GM23338 (cell line): Measurements from ENCODE around the gene KLHDC8A. TPM values are rescaled to one million over a fixed set of nuclear protein-coding genes. Genes with fewer than 3 reads are reported as not detected.

Source experiments
- ATAC-seq: fragments of 200-7000 bp; cut with Tn5 transposase; 3 replicates; pipeline ENCODE4 v1.9.1; 2020
- DNase-seq: peaks from one replicate; pipeline ENCODE4 v3.0.0-alpha.2; 2015; ENCODE audit warnings: low spot score
- H2AFZ ChIP-seq: fragments of 200-600 bp; sonication (generic); 2 replicates; pipeline ENCODE4 v1.8.0; 2016; ENCODE audit warnings: antibody characterized with exemption, mild to moderate bottlenecking, moderate library complexity
- H3F3A ChIP-seq: fragments of 200-600 bp; sonication (generic); replicated peaks from 2 replicates; pipeline ENCODE4 v1.8.0; 2017; ENCODE audit warnings: antibody characterized with exemption, mixed run types, low read depth
- H3K27ac ChIP-seq: fragments of 200-600 bp; sonication (generic); 2 replicates; pipeline ENCODE4 v1.6.1; 2016; ENCODE audit warnings: low read depth
- H3K27me3 ChIP-seq: fragments of 200-600 bp; sonication (generic); 2 replicates; pipeline ENCODE4 v1.8.0; 2016; ENCODE audit warnings: mild to moderate bottlenecking, mixed run types, moderate library complexity; ENCODE audit not compliant: insufficient read depth
- H3K36me3 ChIP-seq: fragments of 200-600 bp; sonication (generic); 2 replicates; pipeline ENCODE4 v1.8.0; 2016; ENCODE audit warnings: mild to moderate bottlenecking; ENCODE audit not compliant: insufficient read depth
- H3K4me1 ChIP-seq: fragments of 200-600 bp; sonication (generic); 2 replicates; pipeline ENCODE4 v1.8.0; 2016; ENCODE audit warnings: mild to moderate bottlenecking, moderate library complexity; ENCODE audit not compliant: insufficient read depth
- H3K4me2 ChIP-seq: fragments of 200-600 bp; sonication (generic); 2 replicates; pipeline ENCODE4 v1.7.1; 2017; ENCODE audit warnings: mixed run types
- H3K4me3 ChIP-seq: fragments of 200-600 bp; sonication (generic); 2 replicates; pipeline ENCODE4 v1.6.1; 2016; ENCODE audit warnings: mixed run types
- H3K79me2 ChIP-seq: fragments of 200-600 bp; sonication (generic); replicated peaks from 2 replicates; pipeline ENCODE4 v1.8.0; 2017; ENCODE audit warnings: mild to moderate bottlenecking; ENCODE audit not compliant: insufficient read depth
- H3K9me2 ChIP-seq: fragments of 200-600 bp; sonication (generic); 2 replicates; pipeline ENCODE4 v1.8.0; 2017; ENCODE audit not compliant: insufficient read depth
- H4K20me1 ChIP-seq: fragments of 200-600 bp; sonication (generic); replicated peaks from 2 replicates; pipeline ENCODE4 v1.8.0; 2017; ENCODE audit warnings: mild to moderate bottlenecking; ENCODE audit not compliant: insufficient read depth
- H3K27ac Mint-ChIP-seq: 2 replicates; pipeline ENCODE4 v1.8.0; 2020; ENCODE audit warnings: inconsistent platforms, mild to moderate bottlenecking, moderate library complexity, mixed read lengths
- H3K27me3 Mint-ChIP-seq: 3 replicates; pipeline ENCODE4 v1.8.0; 2022; ENCODE audit warnings: low read depth, mild to moderate bottlenecking, moderate library complexity, mixed read lengths, inconsistent platforms; ENCODE audit not compliant: insufficient read depth, poor library complexity
- H3K36me3 Mint-ChIP-seq: 3 replicates; pipeline ENCODE4 v1.8.0; 2021; ENCODE audit warnings: low read depth, mild to moderate bottlenecking, inconsistent platforms, moderate library complexity, mixed read lengths
- H3K4me1 Mint-ChIP-seq: 3 replicates; pipeline ENCODE4 v1.8.0; 2020; ENCODE audit warnings: mild to moderate bottlenecking, inconsistent platforms, mixed read lengths
- H3K4me3 Mint-ChIP-seq: 3 replicates; pipeline ENCODE4 v1.8.0; 2021; ENCODE audit warnings: moderate library complexity, mild to moderate bottlenecking, inconsistent platforms, mixed read lengths
- H3K9me3 Mint-ChIP-seq: 3 replicates; pipeline ENCODE4 v1.8.0; 2020; ENCODE audit warnings: moderate library complexity, mild to moderate bottlenecking, inconsistent platforms, mixed read lengths
- ETS1 ChIP-seq: IDR thresholded peaks from 2 replicates; pipeline ENCODE4 v1.6.1; 2016; ENCODE audit warnings: antibody characterized with exemption
- JUNB ChIP-seq: IDR thresholded peaks from one replicate; pipeline ENCODE4 v1.6.1; 2016; ENCODE audit warnings: antibody characterized with exemption; ENCODE audit not compliant: unreplicated experiment
- NANOG ChIP-seq: IDR thresholded peaks from 2 replicates; pipeline ENCODE4 v1.6.1; 2016; ENCODE audit warnings: antibody characterized with exemption, borderline replicate concordance
- STAT1 ChIP-seq: IDR thresholded peaks from one replicate; pipeline ENCODE4 v1.6.1; 2016; ENCODE audit warnings: antibody characterized with exemption; ENCODE audit not compliant: unreplicated experiment
- ZNF114 ChIP-seq: fragments of 250-450 bp; sonication (Bioruptor Pico); IDR thresholded peaks from 2 replicates; pipeline ENCODE4 v1.5.0; 2020; ENCODE audit warnings: mild to moderate bottlenecking, moderate library complexity
- ZNF331 ChIP-seq: fragments of 250-450 bp; sonication (Bioruptor Pico); IDR thresholded peaks from 2 replicates; pipeline ENCODE4 v1.5.0; 2020; ENCODE audit warnings: low read depth, mild to moderate bottlenecking, moderate library complexity
- ZNF462 ChIP-seq: fragments of 250-450 bp; sonication (Bioruptor Pico); IDR thresholded peaks from 2 replicates; pipeline ENCODE4 v1.5.0; 2020; ENCODE audit warnings: mild to moderate bottlenecking, moderate library complexity
- polyA plus RNA-seq: library from polyadenylated mRNA; unstranded; fragments of >200 nt; fragmentation: Nextera tagmentation; extraction: Ambion mirVana; gene quantifications from 2 replicates; pipeline ENCODE4 v1.2.1, GENCODE V29; 2016
- total RNA-seq: library from RNA; depleted of rRNA; stranded (reverse); fragments of >200 nt; shearing (Covaris generic); gene quantifications from 2 replicates; pipeline ENCODE4 v1.2.3, GENCODE V29; 2014

KLHDC8A gene
- total and polyA plus RNA-seq, 2 experiments from 2014 or later: 1.7 to 2.8 TPM

GRCh38 chr1:205380882-205381281, 24.2 kb upstream of the KLHDC8A start (continued):
- TF ChIP-seq ZNF462 (CRISPR knock-in tag) (no peak), JUNB (no peak), ZNF331 (no peak), NANOG (no peak)

GRCh38 chr1:205379056-205379455, 22.3 kb upstream of the KLHDC8A start:
- H3K4me2 ChIP-seq: no peak overlapping the region
- no peaks in the 10 kb centered on the region for H3F3A ChIP-seq
- H3K27me3 ChIP-seq: no peaks in the 10 kb centered on the region
- H3K27me3 Mint-ChIP-seq: peaks cover 10% of the 10 kb centered on the region
- no peaks in the 10 kb centered on the region for H3K36me3 Mint-ChIP-seq
- H3K4me3 ChIP-seq: no peak overlapping the region
- peaks cover 20% of the 10 kb centered on the region for H3K4me1 Mint-ChIP-seq
- no peak overlapping the region for H3K27ac Mint-ChIP-seq
- no peaks in the 10 kb centered on the region for H3K9me2 ChIP-seq
- H3K79me2 ChIP-seq: no peaks in the 10 kb centered on the region
- no peaks in the 10 kb centered on the region for H4K20me1 ChIP-seq
- ATAC-seq: no peak
- H3K27ac ChIP-seq: no peak overlapping the region
- 0 out of 2 replicates have a peak overlapping the region, but pooled peaks have one; percentile 69 for H2AFZ ChIP-seq
- no peak overlapping the region for H3K4me3 Mint-ChIP-seq
- H3K4me1 ChIP-seq: peaks cover 31% of the 10 kb centered on the region
- no peaks in the 10 kb centered on the region for H3K9me3 Mint-ChIP-seq
- no peak for TF ChIP-seq ZNF114 (CRISPR knock-in tag)
- TF ChIP-seq STAT1: no peak
- TF ChIP-seq ETS1: no peak
- H3K36me3 ChIP-seq: no peaks in the 10 kb centered on the region
- DNase-seq: no peak
